Muscle layer of colon (tissue), 2 donors: ENCODE results near the gene GIGYF2.
"Not testable (repeated sequence)": the region's sequence is repeated elsewhere in the genome, so short reads cannot be mapped to it uniquely, and the experiment has no call there.

Experiments
- H3K27ac ChIP-seq: one replicate; pipeline ENCODE4 v1.7.0; 2013; ENCODE audit warnings: low read depth, mild to moderate bottlenecking, low read length, moderate library complexity
- H3K27me3 ChIP-seq, 2 donors: one replicate each; pipeline ENCODE4 v1.7.0; 2013; ENCODE audit warnings: low read length in 2 of 2, mild to moderate bottlenecking in 2 of 2; ENCODE audit not compliant: insufficient read depth in 2 of 2, control insufficient read depth in 1 of 2
- H3K36me3 ChIP-seq: one replicate; pipeline ENCODE4 v1.7.0; 2013; ENCODE audit warnings: mild to moderate bottlenecking, low read length; ENCODE audit not compliant: insufficient read depth
- H3K4me1 ChIP-seq: one replicate; pipeline ENCODE4 v1.7.0; 2013; ENCODE audit warnings: mild to moderate bottlenecking, low read length; ENCODE audit not compliant: insufficient read depth
- H3K4me3 ChIP-seq, 2 donors: one replicate each; pipeline ENCODE4 v1.7.0; 2013; ENCODE audit warnings: low read length in 2 of 2, low read depth in 1 of 2, mild to moderate bottlenecking in 1 of 2, moderate library complexity in 1 of 2
- H3K9ac ChIP-seq: one replicate; pipeline ENCODE4 v1.7.0; 2013; ENCODE audit warnings: low read length
- H3K9me3 ChIP-seq: one replicate; pipeline ENCODE4 v1.7.0; 2013; ENCODE audit warnings: mild to moderate bottlenecking, low read length
- donor health status: abdominal sarcoma.
- donor health status: Adenocarcinoma of cecum.

Gene GIGYF2

DNA sequence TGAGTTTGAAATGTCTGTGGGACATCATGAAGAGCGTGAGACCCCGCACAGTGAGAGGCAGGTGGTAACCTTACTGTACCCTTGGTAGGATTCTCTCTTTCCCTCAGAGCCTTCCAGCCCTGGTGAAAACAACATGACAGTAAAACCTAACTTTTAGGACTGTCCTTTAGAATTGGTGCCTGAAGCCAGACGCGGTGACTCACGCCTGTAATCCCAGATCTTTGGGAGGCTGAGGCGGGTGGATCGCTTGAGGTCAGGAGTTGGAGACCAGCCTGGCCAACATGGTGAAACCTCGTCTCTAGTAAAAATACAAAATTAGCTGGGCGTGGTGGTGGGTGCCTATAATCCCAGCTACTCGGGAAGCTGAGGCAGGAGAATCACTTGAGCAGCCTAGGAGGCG is 154.9 kb downstream of the GIGYF2 start:
- not testable (repeated sequence) for H3K27me3 ChIP-seq, H3K4me1 ChIP-seq, H3K4me3 ChIP-seq, H3K9ac ChIP-seq, H3K9me3 ChIP-seq, H3K27ac ChIP-seq
- H3K36me3 ChIP-seq = peaks cover 63% of the 10 kb centered on the region

DNA sequence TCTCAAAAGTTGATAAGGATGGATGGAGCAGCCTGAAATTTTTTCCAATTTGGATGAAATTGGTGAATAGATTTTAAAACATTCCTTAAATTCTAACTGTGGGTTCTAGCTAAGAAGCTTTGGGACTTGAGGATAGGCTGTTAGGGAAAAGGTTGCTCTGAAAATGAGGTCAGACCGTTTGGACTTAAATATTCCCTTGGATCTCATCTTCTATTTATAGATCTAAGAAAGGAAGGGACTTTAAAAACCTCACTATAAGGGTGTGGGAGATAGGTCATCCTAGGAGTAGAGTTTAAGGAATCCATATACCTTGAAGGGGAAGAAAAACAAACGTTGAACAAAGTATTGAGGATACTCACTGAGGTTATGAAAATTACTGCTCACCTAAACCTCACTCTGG is 155.5 kb downstream of the GIGYF2 start:
- Histone ChIP-seq H3K4me3 (no peak overlapping the region), H3K9me3 (no peaks in the 10 kb centered on the region), H3K4me1 (no peaks in the 10 kb centered on the region), H3K27ac (no peak overlapping the region), H3K36me3 (peaks cover 63% of the 10 kb centered on the region), H3K9ac (no peak overlapping the region), H3K27me3 (no peaks in the 10 kb centered on the region)

DNA sequence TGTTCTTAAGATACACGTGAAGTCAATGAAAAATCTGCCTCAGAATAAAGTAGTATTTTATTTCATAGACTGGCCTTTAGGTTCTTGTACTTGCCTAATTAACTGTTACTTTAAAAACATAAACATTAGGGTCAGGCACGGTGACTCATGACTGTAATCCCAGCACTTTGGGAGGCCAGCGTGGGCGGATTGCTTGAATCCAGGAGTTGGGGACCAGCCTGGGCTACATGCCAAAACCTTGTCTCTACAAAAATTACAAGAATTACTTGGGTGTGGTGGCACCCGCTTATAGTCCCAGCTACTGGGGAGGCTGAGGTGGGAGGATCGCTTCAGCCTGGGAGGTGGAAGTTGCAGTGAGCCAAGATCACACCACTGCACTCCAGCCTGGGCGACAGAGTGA is 157.0 kb downstream of the GIGYF2 start:
- H3K9me3 ChIP-seq = no peaks in the 10 kb centered on the region
- H3K4me3 ChIP-seq = no peak overlapping the region
- no peaks in the 10 kb centered on the region for H3K27me3 ChIP-seq
- H3K4me1 ChIP-seq = no peaks in the 10 kb centered on the region
- H3K9ac ChIP-seq = no peak overlapping the region
- peaks cover 63% of the 10 kb centered on the region for H3K36me3 ChIP-seq
- no peak overlapping the region for H3K27ac ChIP-seq

DNA sequence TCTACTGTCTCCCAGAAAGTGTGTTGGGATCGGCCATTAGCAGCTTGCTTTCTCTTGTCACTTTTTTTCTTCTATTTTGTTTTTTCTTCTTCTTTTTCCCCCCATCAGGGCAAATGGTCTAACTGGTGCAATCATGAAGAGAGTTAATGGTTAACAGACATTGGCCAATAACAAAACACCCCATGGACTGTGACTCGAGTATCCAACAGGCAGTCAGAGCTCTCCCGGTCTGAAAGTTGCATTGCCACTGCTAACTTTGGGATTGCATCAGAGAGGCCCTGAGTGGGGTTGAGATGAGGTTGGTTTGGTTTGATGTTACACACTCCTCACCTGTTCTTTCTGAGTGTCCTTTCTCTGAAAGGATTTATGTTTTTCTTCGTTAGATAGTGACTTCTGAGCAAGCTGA is 160.0 kb downstream of the GIGYF2 start:
- peaks cover 57% of the 10 kb centered on the region for H3K36me3 ChIP-seq

DNA sequence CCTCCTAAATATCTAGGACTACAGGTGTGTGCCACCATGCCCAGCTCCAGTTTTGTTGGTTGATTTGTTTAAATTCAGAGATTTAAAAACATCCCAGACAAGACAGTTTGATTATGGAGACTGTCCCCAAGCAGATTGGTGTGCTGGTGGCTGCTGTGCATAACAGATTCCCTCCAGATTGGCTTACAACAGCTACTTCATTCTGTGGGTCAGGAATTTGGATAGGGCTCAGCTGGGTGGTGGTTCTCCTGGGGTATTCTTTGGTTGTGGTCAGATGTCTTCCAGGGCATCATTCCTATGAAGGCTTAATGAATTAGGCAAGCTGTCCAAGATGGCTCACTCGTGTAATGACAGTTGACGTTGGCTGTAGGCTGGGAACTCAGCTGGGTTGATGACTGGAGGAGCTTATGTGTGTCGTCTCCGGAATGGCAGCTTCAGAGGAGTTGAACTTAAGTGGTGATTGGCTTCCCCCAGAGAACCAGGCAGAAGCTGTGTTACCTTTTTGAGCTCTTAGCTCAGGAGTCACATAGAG is 162.3 kb downstream of the GIGYF2 start:
- Histone ChIP-seq H3K4me3 (no peak overlapping the region), H3K9ac (no peak overlapping the region), H3K9me3 (no peaks in the 10 kb centered on the region), H3K4me1 (no peaks in the 10 kb centered on the region), H3K36me3 (peaks cover 52% of the 10 kb centered on the region), H3K27ac (no peak overlapping the region), H3K27me3 (no peaks in the 10 kb centered on the region)

More for the DNA sequence above, 160.0 kb downstream of the GIGYF2 start:
- no peaks in the 10 kb centered on the region for H3K27me3 ChIP-seq
- no peak overlapping the region for H3K27ac ChIP-seq
- H3K9me3 ChIP-seq = no peaks in the 10 kb centered on the region
- no peaks in the 10 kb centered on the region for H3K4me1 ChIP-seq
- H3K9ac ChIP-seq = no peak overlapping the region
- H3K4me3 ChIP-seq = no peak overlapping the region

DNA sequence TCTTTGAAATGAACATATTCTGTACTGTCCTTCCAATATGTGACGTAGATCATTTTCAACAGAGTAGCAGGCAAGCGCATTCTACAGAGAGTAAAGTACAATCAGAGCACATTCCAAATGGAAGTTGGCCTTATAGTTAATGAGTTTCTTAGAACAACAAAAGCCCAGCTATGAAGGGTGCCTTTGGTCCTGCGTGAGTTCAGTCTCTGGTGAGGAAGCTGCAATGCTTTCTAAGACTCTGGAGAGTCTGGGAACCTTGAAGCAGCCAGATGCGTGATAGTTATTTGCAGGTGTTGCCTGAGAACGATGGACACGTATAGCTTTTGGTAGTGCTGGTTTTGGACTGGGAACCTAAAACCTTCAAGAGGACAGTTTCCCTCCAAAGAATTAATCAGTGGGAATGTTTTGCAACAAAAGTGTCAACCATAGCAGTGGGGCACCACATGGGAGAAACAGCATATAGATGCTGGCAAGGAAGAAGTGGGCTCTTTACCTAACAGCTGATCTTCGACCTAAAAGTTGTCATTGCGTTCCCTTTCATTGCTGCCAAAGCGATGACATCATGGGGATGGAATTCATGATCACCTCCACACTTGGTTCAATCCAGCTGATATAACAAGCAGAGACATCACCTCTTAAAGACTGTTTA is 163.6 kb downstream of the GIGYF2 start:
- H3K36me3 ChIP-seq = peaks cover 52% of the 10 kb centered on the region
- no peak overlapping the region for H3K27ac ChIP-seq
- no peaks in the 10 kb centered on the region for H3K9me3 ChIP-seq
- H3K27me3 ChIP-seq = no peaks in the 10 kb centered on the region
- no peak overlapping the region for H3K9ac ChIP-seq
- H3K4me3 ChIP-seq = no peak overlapping the region
- no peaks in the 10 kb centered on the region for H3K4me1 ChIP-seq

DNA sequence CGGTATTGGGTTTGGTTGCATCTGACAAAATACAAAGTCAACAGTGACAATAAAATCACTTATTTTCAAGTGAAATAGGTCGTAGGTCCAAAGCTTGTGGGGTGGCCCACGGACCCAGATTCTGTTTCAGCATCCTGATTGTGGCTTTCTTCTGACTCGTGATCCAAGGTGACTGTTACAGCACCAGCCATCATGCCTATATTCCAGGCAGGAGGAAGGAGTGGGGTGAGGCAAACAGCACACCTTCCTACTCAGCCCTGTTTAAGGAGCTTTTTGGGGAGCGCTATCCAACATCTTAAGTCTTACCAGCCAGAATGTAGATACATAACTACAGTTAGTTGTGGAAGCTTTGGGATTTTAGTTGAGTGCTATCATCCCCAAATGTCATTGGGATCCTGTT is 164.2 kb downstream of the GIGYF2 start:
- Histone ChIP-seq H3K27me3 (no peaks in the 10 kb centered on the region), H3K27ac (no peak overlapping the region), H3K4me3 (no peak overlapping the region)

DNA sequence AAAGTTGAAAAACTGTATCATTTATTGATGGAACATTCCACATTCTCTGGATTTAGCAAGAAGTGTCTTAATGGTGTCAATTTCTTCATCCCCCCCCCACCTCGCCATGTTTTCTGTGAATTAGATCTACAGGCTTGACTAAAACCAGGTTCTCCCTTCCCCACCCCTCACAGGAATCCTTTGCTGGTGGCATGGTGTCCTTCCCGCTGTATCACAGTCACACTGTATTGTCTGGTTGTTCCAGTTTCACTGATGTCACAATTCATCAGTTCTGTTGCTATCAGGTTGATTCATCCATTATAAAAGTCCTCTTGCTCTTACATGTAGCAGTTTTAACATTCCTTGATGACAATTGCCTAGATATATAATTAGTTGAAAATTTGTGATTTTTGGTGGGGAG is 166.9 kb downstream of the GIGYF2 start:
- no peak overlapping the region for H3K27ac ChIP-seq
- H3K9me3 ChIP-seq = no peaks in the 10 kb centered on the region
- H3K27me3 ChIP-seq = no peaks in the 10 kb centered on the region
- no peaks in the 10 kb centered on the region for H3K4me1 ChIP-seq
- no peak overlapping the region for H3K9ac ChIP-seq
- peaks cover 22% of the 10 kb centered on the region for H3K36me3 ChIP-seq
- no peak overlapping the region for H3K4me3 ChIP-seq

More for the DNA sequence above, 164.2 kb downstream of the GIGYF2 start:
- H3K4me1 ChIP-seq = no peaks in the 10 kb centered on the region
- peaks cover 47% of the 10 kb centered on the region for H3K36me3 ChIP-seq
- no peaks in the 10 kb centered on the region for H3K9me3 ChIP-seq
- H3K9ac ChIP-seq = no peak overlapping the region

DNA sequence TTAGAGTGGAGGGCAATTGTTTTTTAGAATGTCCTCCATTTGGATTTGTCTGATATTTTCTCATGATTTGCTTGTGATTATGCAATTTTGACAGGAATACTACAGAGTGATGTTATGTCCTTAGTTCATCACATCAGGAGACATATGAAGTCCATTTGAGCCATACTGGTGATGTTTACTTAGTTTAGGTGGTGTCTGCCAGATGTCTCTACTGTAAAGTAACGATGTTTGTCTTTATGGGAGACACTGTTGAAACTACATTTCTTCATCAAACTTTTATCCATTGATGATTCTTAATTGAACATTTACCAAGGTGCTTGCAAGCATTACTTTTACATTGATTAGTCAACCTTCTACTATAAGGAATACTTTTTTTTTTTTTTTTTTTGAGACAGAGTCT is 168.0 kb downstream of the GIGYF2 start:
- Histone ChIP-seq H3K4me1 (no peaks in the 10 kb centered on the region), H3K27ac (no peak overlapping the region), H3K36me3 (peaks cover 12% of the 10 kb centered on the region), H3K4me3 (no peak overlapping the region), H3K27me3 (no peaks in the 10 kb centered on the region), H3K9ac (no peak overlapping the region), H3K9me3 (no peaks in the 10 kb centered on the region)

DNA sequence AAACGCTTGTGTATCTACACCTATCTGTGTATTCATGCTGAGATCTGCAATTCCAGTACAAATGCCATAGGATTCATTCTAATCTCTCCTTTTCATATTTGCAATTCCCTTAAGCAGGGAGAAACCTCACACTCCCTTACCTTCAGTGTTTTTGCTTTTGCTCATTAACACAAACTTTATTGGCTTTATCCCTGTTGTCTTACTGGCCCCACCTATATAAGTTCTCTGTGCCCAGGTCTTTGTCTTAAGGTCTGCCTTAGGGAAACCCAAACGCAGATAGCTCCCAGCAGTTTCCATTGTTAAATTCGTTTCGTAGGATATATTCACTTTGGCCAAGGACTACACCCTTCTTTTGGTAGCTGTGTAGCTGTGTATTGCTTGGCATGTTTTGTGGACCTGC is 169.0 kb downstream of the GIGYF2 start:
- Histone ChIP-seq H3K9me3 (no peaks in the 10 kb centered on the region), H3K27me3 (no peaks in the 10 kb centered on the region), H3K4me1 (no peaks in the 10 kb centered on the region), H3K9ac (no peak overlapping the region), H3K36me3 (peaks cover 6% of the 10 kb centered on the region), H3K27ac (no peak overlapping the region), H3K4me3 (no peak overlapping the region)

DNA sequence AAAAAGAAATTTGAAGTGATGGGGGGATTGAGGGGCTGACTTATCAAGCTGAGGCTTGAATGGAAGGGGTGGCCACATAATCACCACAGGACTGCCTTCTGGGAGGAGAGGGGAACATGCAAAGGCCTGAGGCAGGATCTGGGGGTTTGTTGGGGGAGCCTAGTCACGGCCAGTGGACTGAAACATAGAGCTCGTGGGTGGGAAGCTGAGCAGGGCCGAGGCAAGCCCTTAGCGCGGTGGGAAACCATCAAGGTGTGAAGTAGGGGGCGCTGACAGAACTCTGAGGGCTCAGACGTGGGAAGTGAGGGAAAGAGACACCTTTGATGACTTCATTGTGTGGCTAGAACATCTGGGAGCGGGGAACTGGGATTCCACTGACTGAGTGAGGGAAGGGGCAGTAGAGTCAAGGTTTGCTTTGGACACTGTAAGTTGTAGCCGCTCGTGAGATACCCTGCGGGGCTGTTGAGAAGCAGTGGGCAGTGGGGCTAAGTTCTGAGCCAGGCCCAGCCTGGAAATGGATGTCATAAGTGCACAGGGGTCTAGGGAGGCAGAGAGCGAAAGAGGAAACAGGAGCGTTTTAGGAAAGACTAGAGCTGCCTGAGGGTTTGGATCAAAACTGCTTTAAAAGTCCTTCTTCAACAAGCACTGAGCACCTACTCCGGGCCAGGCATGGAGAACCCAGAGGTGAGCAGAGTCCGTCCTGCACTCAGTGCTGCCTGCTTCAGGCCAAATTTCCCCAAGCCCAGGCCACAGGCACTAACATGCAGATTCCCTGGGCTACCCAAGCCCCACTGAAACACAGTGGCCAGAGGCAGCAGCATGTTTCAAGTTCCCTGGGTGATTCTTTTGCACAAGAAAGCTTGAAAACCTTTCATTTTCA is 172.2 kb downstream of the GIGYF2 start:
- H3K27ac ChIP-seq = no peak overlapping the region
- H3K4me1 ChIP-seq = no peaks in the 10 kb centered on the region
- no peaks in the 10 kb centered on the region for H3K9me3 ChIP-seq
- no peaks in the 10 kb centered on the region for H3K36me3 ChIP-seq
- no peaks in the 10 kb centered on the region for H3K27me3 ChIP-seq
- no peak overlapping the region for H3K4me3 ChIP-seq
- H3K9ac ChIP-seq = no peak overlapping the region
